ENCODE measurements around the gene DSN1. TPM values are rescaled to one million over a fixed set of nuclear protein-coding genes. Genes with fewer than 3 reads are reported as not detected.

Gene DSN1
- polyA plus RNA-seq, 1 of the 3 experiments (the other 2 are of a cell fraction): 7.3 TPM

DNA sequence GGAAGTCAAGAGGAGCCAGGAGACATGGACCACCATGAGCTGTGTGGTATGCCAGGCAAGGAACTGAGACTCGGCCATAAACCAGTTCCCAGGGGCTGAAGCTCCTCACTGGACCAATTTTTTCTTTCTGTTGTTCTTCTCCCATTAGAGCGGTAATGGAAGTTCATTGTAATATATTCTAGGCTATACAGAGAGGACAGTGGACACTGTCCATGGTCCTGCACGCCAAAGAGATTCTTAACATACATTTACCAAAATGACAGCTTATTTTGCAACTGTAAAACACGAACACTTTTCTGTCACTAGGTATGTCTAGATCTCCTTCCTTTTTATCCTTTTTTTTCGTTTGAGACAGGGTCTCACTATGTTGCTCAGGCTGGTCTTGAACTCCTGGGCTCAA, 13.1 kb upstream of the DSN1 start:
- no peak overlapping the region for H3K27ac ChIP-seq (ENCODE audit: low read depth in 2 of 2, low read length in 1 of 2)
- no peaks in the 10 kb centered on the region for H3K27me3 ChIP-seq (ENCODE audit: insufficient read depth)
- H3K9ac ChIP-seq: no peak overlapping the region
- H3K79me2 ChIP-seq (ENCODE audit: insufficient read depth): peaks cover 41% of the 10 kb centered on the region
- H4K20me1 ChIP-seq (ENCODE audit: insufficient read depth): peaks cover 15% of the 10 kb centered on the region; the same call in 1 of the 2 replicates
- DNase-seq: no peak
- H3K4me1 ChIP-seq (ENCODE audit: control insufficient read depth in 1 of 2, insufficient read depth in 2 of 2, low read depth in 1 of 2, low read length in 1 of 2): no peaks in the 10 kb centered on the region
- ChIA-PET POLR2A (interaction anchor here (0.6 kb wide), 1 partner anchor 13 kb away, joined by 3 read pairs; the partner anchor contains the start of gene DSN1), CTCF (interaction anchor here (1.0 to 2.8 kb wide), 4 partner anchors 12 to 174 kb away, joined by 3 to 13 read pairs (median 7); partner anchors contain the start of gene DSN1)
- no peaks in the 10 kb centered on the region for H3K9me2 ChIP-seq
- H2AFZ ChIP-seq (ENCODE audit: low read depth): no peak overlapping the region
- H3K4me3 ChIP-seq (ENCODE audit: low read depth in 2 of 2, low read length in 1 of 2): no peak overlapping the region
- TF ChIP-seq, protein P1, sequence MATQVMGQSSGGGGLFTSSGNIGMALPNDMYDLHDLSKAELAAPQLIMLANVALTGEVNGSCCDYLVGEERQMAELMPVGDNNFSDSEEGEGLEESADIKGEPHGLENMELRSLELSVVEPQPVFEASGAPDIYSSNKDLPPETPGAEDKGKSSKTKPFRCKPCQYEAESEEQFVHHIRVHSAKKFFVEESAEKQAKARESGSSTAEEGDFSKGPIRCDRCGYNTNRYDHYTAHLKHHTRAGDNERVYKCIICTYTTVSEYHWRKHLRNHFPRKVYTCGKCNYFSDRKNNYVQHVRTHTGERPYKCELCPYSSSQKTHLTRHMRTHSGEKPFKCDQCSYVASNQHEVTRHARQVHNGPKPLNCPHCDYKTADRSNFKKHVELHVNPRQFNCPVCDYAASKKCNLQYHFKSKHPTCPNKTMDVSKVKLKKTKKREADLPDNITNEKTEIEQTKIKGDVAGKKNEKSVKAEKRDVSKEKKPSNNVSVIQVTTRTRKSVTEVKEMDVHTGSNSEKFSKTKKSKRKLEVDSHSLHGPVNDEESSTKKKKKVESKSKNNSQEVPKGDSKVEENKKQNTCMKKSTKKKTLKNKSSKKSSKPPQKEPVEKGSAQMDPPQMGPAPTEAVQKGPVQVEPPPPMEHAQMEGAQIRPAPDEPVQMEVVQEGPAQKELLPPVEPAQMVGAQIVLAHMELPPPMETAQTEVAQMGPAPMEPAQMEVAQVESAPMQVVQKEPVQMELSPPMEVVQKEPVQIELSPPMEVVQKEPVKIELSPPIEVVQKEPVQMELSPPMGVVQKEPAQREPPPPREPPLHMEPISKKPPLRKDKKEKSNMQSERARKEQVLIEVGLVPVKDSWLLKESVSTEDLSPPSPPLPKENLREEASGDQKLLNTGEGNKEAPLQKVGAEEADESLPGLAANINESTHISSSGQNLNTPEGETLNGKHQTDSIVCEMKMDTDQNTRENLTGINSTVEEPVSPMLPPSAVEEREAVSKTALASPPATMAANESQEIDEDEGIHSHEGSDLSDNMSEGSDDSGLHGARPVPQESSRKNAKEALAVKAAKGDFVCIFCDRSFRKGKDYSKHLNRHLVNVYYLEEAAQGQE (IDR thresholded peaks at IDR 0.05; ENCODE audit: low read depth, low read length): peak; percentile 88
- TF ChIP-seq TCF12 (IDR thresholded peaks at IDR 0.05): no peak
- no peak overlapping the region for H3K4me2 ChIP-seq
- 89% methylated on average over 5 of the region's 5 CpGs for WGBS (ENCODE audit: low lambda C conversion rate)
- H3F3A ChIP-seq (replicated peaks; ENCODE audit: insufficient read depth): peaks cover 1% of the 10 kb centered on the region
- H3K36me3 ChIP-seq (replicated peaks in 1 of 2; ENCODE audit: control insufficient read depth in 1 of 2, insufficient read depth in 2 of 2, low read length in 1 of 2): peaks cover 19 to 35% of the 10 kb centered on the region in 2 experiments
- no peaks in the 10 kb centered on the region for H3K9me3 ChIP-seq

DNA sequence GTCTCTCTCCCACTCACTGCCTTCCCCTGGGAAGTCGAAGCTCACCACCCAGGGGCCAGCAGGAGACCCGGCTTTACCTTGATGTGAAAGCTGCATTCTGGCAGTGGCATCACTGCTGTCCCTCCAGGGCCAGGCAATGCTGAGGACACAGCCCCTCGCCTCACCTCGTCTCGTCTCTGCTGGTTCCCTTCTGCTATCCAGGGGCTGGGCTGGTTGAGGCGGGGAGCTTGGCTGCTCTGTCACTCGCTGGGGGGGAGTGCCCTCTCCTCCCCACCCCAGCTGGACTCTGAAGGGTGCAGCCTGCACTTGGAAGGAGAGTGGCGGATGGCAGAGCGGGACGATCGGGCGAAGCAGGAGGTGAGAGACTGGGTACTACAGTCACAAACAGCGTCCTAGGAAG, 12.7 kb upstream of the DSN1 start:
- WGBS (ENCODE audit: low lambda C conversion rate): 98% methylated on average over 8 of the region's 13 CpGs

More for the DNA sequence above, 12.7 kb upstream of the DSN1 start:
- Histone ChIP-seq H3K36me3 (replicated peaks in 1 of 2; ENCODE audit: control insufficient read depth in 1 of 2, insufficient read depth in 2 of 2, low read length in 1 of 2) (peaks cover 14 to 31% of the 10 kb centered on the region in 2 experiments), H4K20me1 (ENCODE audit: insufficient read depth) (peaks cover 11% of the 10 kb centered on the region; the same call in 1 of the 2 replicates), H3K27ac (ENCODE audit: low read depth in 2 of 2, low read length in 1 of 2) (no peak overlapping the region), H3F3A (replicated peaks; ENCODE audit: insufficient read depth) (peaks cover 2% of the 10 kb centered on the region), H3K9me3 (no peaks in the 10 kb centered on the region), H3K4me3 (ENCODE audit: low read depth in 2 of 2, low read length in 1 of 2) (no peak overlapping the region), H2AFZ (ENCODE audit: low read depth) (no peak overlapping the region), H3K9me2 (no peaks in the 10 kb centered on the region), H3K9ac (no peak overlapping the region), H3K4me2 (no peak overlapping the region), H3K27me3 (ENCODE audit: insufficient read depth) (no peaks in the 10 kb centered on the region), H3K79me2 (ENCODE audit: insufficient read depth) (peaks cover 37% of the 10 kb centered on the region), H3K4me1 (ENCODE audit: control insufficient read depth in 1 of 2, insufficient read depth in 2 of 2, low read depth in 1 of 2, low read length in 1 of 2) (no peaks in the 10 kb centered on the region)
- no peak for TF ChIP-seq GABPA (IDR thresholded peaks at IDR 0.05; ENCODE audit: low read depth)
- TF ChIP-seq, protein P1 (IDR thresholded peaks at IDR 0.05; ENCODE audit: low read depth, low read length): no peak
- POLR2A ChIA-PET: interaction anchor here (0.6 kb wide), 1 partner anchor 12 kb away, joined by 3 read pairs; the partner anchor contains the start of gene DSN1
- DNase-seq: no peak
- CTCF ChIA-PET: interaction anchor here (1.0 to 2.8 kb wide), 3 partner anchors 12 to 174 kb away, joined by 4 to 13 read pairs (median 10); partner anchors contain the start of gene DSN1
